Measurements from ENCODE around the gene NCBP2L.

NCBP2L gene

DNA sequence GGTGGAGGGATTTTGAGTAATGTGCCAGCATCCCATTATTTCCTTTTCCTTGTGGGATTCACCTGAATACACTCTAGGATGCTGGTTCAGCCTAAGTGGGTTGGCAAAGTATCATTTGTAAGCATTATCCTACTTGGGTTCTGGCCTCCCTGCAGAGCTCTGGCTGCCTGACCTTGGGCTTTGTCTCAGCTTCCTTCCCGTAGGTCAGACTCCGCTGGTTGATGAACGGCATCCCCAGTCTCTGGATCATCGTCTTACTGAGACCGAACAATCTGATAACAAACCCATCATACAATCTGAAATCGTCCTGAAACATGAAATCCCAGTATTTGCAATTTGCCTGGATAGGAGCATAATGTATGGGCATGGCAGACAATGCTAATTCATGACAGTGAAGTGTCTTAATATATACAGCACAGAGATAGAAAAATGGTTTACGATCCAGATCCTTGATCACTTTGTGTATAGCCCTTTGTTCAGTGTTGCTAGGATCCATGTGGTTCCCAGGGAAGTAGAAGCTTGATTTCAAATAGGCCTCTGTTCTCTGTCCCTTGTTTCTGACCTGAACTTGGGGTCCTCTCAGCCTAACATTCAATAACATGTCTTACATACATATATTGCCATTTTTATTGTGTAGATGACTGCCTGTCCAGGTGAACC lies 53.7 kb downstream of the NCBP2L start:
- TF ChIP-seq EZH2 (IDR thresholded peaks at IDR 0.05; ENCODE audit: borderline replicate concordance, low read length), result no peak
- TF ChIP-seq, protein P1, sequence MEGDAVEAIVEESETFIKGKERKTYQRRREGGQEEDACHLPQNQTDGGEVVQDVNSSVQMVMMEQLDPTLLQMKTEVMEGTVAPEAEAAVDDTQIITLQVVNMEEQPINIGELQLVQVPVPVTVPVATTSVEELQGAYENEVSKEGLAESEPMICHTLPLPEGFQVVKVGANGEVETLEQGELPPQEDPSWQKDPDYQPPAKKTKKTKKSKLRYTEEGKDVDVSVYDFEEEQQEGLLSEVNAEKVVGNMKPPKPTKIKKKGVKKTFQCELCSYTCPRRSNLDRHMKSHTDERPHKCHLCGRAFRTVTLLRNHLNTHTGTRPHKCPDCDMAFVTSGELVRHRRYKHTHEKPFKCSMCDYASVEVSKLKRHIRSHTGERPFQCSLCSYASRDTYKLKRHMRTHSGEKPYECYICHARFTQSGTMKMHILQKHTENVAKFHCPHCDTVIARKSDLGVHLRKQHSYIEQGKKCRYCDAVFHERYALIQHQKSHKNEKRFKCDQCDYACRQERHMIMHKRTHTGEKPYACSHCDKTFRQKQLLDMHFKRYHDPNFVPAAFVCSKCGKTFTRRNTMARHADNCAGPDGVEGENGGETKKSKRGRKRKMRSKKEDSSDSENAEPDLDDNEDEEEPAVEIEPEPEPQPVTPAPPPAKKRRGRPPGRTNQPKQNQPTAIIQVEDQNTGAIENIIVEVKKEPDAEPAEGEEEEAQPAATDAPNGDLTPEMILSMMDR (IDR thresholded peaks at IDR 0.05; ENCODE audit: low read length), result no peak
- Histone ChIP-seq H3K9me2 (ENCODE audit: low read depth, low read length) (no peaks in the 10 kb centered on the region), H3K27ac (ENCODE audit: low read depth, low read length, poor library complexity, severe bottlenecking) (no peak overlapping the region), H3F3A (ENCODE audit: insufficient read depth, low read length) (no peaks in the 10 kb centered on the region), H3K4me1 (ENCODE audit: insufficient read depth, low read length, severe bottlenecking) (no peaks in the 10 kb centered on the region), H3K9me3 (ENCODE audit: low read length) (no peaks in the 10 kb centered on the region), H4K20me1 (ENCODE audit: insufficient read depth, low read length) (no peaks in the 10 kb centered on the region), H2AFZ (ENCODE audit: low read length) (no peak overlapping the region), H3K9ac (ENCODE audit: low read length) (no peak overlapping the region), H3K4me3 (ENCODE audit: low read depth, low read length, poor library complexity, severe bottlenecking) (no peak overlapping the region), H3K27me3 (ENCODE audit: insufficient read depth, low read length) (no peaks in the 10 kb centered on the region), H3K4me2 (ENCODE audit: low read length) (no peak overlapping the region), H3K79me2 (ENCODE audit: insufficient read depth, low read length) (no peaks in the 10 kb centered on the region), H3K36me3 (ENCODE audit: insufficient read depth, low read length) (no peaks in the 10 kb centered on the region)

DNA sequence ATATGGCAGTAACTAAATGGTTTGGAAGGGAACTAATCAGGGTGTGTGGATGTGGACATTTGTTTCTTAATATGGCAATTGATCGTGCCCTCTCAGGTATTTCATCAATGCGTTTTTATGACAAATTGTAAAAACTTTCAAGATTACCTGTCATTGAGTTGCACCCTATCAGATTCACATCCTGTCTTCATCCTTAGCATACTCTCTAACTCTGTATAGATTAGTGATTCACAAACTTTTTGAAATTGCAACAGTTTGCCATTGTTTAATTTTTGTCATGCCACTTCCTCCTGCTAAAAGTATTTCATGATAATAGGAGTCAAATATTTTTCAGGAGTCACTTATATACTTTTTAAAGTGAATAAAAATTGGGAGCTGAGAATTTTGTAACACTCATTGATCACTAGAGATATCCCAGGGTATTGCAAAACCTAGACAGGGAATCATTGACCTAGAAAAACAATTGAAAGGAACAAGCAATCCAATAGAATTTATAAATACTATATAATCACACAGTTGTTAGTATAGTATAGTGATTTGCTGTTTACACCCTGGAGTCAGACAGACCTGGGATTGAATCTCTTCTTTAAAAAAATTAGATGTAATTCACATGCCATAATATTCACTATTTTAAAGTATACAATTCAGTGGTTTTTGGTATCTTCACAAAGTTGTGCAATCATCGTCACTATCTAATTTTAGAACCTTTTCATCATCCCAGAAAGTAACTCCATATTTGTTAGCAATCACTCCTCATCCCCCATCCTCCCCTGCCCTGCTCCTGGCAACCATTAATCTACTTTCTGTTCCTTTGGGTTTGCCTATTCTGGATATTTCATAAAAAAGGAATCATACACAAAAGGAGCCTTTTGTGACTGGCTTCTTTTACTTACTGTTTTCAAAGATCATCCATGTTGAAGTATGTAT lies 57.0 kb downstream of the NCBP2L start:
- Histone ChIP-seq H3K4me3 (ENCODE audit: low read depth, low read length, poor library complexity, severe bottlenecking) (no peak overlapping the region), H2AFZ (ENCODE audit: low read length) (no peak overlapping the region), H3K4me2 (ENCODE audit: low read length) (no peak overlapping the region), H3F3A (ENCODE audit: insufficient read depth, low read length) (no peaks in the 10 kb centered on the region), H3K79me2 (ENCODE audit: insufficient read depth, low read length) (no peaks in the 10 kb centered on the region), H3K27ac (ENCODE audit: low read depth, low read length, poor library complexity, severe bottlenecking) (no peak overlapping the region), H3K9me3 (ENCODE audit: low read length) (no peaks in the 10 kb centered on the region), H3K4me1 (ENCODE audit: insufficient read depth, low read length, severe bottlenecking) (no peaks in the 10 kb centered on the region), H3K9ac (ENCODE audit: low read length) (no peak overlapping the region), H3K27me3 (ENCODE audit: insufficient read depth, low read length) (no peaks in the 10 kb centered on the region), H3K36me3 (ENCODE audit: insufficient read depth, low read length) (no peaks in the 10 kb centered on the region), H4K20me1 (ENCODE audit: insufficient read depth, low read length) (no peaks in the 10 kb centered on the region), H3K9me2 (ENCODE audit: low read depth, low read length) (no peaks in the 10 kb centered on the region)
- TF ChIP-seq, protein P1 (IDR thresholded peaks at IDR 0.05; ENCODE audit: low read length), result no peak
- no peak for TF ChIP-seq EZH2 (IDR thresholded peaks at IDR 0.05; ENCODE audit: borderline replicate concordance, low read length)

DNA sequence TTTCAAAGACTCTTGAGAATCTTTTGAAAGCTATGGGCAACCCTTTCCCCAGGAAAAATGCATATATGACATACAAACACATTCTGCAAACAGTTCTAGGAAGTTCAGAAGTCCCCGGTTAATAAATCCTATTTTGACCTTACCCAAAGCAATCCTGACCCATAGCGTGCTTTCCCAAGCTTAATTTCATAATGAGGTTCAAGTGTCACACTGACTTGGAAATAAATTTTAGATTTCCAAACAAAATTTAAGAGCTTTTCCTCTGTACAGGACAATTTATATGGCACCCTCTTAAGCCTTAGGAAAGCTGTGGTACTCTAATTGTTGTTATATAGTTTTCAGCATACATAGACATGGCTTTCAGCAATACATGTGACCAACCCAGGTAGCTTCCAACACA lies 59.4 kb downstream of the NCBP2L start:
- Histone ChIP-seq H4K20me1 (ENCODE audit: insufficient read depth, low read length) (no peaks in the 10 kb centered on the region), H3K9ac (ENCODE audit: low read length) (no peak overlapping the region), H3K4me1 (ENCODE audit: insufficient read depth, low read length, severe bottlenecking) (no peaks in the 10 kb centered on the region), H2AFZ (ENCODE audit: low read length) (no peak overlapping the region), H3K9me2 (ENCODE audit: low read depth, low read length) (no peaks in the 10 kb centered on the region), H3K79me2 (ENCODE audit: insufficient read depth, low read length) (no peaks in the 10 kb centered on the region), H3K27me3 (ENCODE audit: insufficient read depth, low read length) (no peaks in the 10 kb centered on the region), H3K9me3 (ENCODE audit: low read length) (no peaks in the 10 kb centered on the region), H3K36me3 (ENCODE audit: insufficient read depth, low read length) (no peaks in the 10 kb centered on the region), H3F3A (ENCODE audit: insufficient read depth, low read length) (no peaks in the 10 kb centered on the region), H3K4me2 (ENCODE audit: low read length) (no peak overlapping the region), H3K27ac (ENCODE audit: low read depth, low read length, poor library complexity, severe bottlenecking) (no peak overlapping the region), H3K4me3 (ENCODE audit: low read depth, low read length, poor library complexity, severe bottlenecking) (no peak overlapping the region)
- TF ChIP-seq, protein P1 (IDR thresholded peaks at IDR 0.05; ENCODE audit: low read length), result no peak
- TF ChIP-seq EZH2 (IDR thresholded peaks at IDR 0.05; ENCODE audit: borderline replicate concordance, low read length), result no peak

Data from OCI-LY1 (cell line).